NCI-H1092 treated with DMSO at 0.1 percent for 48 hours (cell line): ENCODE measurements around the gene SLC2A14.
"Not testable (repeated sequence)": the region's sequence is repeated elsewhere in the genome, so short reads cannot be mapped to it uniquely, and the experiment has no call there.

ENCODE experiments used
- DNase-seq: peaks from one replicate; lab custom pipeline; 2025; lab: John Stamatoyannopoulos, UW

SLC2A14 gene

DNA sequence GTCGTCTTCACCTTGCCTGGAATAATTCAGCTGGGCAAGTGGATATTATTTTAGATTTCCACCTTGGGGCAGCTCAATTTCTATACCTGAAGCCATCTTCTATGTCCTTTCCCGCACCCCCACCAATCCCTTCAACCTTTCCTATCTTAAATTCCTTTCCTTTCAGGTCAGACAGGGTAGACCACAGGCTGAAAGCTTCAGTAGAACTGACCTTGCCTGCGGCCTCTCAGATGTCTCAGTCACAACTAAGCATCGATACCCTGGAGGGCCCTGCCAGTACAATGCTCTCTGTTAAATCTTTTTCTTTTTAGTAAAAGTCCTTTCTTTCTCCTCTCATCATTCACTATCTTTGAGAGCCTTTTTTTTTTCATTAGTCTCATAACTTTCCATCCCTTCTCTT is 38.9 kb downstream of the SLC2A14 start:
- DNase-seq, result no peak

DNA sequence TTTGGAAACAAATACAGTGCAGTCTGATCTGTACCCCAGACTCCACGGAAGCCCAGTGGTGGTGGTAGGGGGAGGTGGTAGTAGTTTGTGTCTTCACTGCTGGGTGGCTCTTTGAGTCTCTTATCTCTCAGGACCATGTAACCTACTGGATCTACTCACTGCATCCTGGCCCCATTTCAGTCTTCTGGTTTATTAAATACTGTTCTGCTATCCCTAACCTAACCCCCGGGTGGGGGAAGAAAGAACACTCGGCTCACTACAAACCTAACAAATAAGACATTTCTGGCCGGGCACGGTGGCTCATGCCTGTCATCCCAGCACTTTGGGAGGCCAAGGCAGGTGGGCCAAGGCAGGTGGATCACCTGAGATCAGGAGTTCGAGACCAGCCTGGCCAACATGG is 39.5 kb downstream of the SLC2A14 start:
- DNase-seq, result not testable (repeated sequence)

DNA sequence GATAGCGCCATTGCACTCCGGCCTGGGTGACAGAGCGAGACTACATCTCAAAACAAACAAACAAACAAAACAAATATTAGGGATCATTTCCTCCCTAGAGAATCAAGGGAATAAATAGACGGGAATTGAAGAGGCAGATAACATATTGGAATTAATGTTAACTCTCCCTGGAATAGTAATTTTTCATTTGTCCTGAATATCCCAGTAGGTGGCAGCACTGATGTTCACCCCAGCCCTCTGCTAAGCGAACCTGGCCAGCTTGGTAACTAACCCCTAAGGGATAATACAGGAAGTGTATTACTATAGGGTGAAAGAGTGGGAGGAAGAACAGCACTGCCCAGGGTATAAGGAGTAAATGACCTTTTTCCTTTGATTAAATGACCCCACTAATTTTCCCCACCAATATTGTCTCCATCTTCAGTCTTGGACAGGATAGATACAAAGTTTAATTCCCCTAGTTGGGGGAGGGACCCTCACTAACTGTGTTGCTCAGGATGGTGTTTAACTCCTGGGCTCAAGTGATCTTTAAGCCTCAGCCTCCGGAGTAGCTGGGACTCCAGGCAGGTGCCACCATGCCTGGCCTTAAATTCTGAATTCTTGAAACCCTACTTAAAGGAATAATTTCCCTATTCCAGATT is 40.5 kb downstream of the SLC2A14 start:
- DNase-seq, result peak; percentile 0

DNA sequence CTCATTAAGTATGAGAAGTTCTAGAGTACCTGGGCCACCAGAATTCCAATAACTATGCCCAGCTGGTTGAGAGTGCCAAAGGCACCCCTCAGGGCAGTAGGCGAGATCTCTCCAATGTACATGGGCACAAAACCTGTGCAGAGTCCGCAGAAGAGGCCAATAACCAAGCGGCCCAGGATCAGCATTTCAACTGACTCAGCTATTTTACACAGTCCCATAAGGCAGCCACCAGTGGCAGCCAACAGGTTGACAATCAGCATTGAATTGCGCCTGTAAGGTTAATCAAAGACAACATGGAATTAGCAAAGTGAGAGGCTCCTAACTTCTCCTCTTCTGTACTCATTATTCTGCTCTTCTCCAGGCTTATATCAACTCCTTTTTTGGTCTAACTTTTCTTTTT is 43.0 kb downstream of the SLC2A14 start:
- DNase-seq, result not testable (repeated sequence)

DNA sequence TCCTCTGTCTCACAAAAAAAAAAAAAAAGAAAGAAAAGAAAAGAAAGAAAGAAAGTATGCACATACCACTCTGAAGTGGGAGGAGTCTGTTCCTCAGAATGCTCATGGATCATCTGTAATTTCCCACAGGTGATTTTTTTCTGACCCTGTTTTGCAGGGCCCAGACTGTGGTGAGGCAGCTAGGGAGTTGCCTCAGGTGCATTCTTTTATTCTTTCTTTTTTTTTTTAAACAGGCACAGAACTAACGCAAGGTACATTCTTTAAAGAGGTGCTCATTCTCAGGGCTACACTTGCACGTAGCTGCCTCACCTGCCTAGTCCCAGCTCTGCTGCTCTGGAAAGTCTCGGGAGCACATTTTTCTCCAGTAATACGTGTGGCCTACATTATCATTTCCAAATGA is 47.0 kb downstream of the SLC2A14 start:
- DNase-seq, result not testable (repeated sequence)

DNA sequence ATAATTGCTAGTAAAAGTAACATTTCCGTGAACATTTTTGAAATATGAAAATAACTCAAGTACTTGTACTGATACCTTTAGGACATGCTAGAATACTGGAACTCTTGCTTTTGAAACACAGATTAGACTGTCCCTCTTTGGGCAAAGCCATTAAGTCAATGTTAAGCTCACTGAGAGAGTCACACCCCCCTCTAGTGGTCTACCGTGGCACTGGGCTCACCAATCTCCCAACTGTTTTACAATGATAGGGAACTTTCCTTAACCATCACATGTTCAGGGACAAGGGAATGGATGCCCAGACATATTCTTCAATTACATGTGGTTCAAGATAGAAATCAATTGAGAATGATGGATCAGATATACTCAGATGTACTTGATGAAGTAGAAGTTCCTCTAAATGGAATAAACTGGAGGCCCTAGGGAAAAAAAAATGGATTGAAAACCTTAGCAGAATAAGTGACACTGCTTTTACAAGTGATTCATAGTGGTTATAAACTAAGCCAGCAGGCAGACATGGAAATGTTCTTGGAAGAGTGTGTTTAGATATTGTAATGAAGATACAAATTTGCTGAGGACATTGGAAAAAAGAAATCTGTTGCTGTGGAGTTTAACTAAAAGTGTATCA is 65.7 kb downstream of the SLC2A14 start:
- DNase-seq, result peak; percentile 41

DNA sequence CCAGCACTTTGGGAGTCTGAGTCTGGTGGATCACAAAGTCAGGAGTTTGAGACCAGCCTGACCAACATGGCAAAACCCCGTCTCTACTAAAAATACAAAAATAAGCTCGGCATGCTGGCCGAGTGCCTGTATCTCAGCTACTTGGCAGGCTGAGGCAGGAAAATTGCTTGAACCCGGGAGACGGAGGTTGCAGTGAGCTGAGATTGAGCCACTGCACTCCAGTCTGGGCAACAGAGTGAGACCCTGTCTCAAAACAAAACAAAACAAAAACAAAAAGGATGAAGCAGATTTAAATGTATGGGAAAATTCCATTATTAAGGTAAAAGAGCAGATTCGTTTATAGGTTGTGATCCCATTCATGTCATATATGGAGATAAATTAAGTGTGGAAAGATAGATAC is 66.4 kb downstream of the SLC2A14 start:
- DNase-seq, result not testable (repeated sequence)

DNA sequence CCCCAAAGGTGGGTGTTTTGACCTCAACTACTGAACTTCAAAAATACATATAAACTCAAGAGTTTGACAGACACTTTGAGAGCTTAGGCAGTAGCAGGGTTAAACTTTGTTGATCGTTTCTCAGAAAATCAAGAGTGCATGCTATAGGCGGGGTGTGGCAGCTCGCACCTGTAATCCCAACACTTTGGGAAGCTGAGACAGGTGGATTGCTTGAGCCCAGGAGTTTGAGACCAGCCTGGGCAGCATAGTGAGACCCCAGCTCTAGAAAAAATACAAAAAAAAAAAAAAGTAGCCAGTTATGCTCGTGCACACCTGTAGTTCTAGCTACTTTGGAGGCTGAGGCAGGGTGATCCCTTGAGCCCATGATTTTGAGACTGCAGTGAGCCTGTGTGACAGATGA is 71.3 kb downstream of the SLC2A14 start:
- no peak for DNase-seq

DNA sequence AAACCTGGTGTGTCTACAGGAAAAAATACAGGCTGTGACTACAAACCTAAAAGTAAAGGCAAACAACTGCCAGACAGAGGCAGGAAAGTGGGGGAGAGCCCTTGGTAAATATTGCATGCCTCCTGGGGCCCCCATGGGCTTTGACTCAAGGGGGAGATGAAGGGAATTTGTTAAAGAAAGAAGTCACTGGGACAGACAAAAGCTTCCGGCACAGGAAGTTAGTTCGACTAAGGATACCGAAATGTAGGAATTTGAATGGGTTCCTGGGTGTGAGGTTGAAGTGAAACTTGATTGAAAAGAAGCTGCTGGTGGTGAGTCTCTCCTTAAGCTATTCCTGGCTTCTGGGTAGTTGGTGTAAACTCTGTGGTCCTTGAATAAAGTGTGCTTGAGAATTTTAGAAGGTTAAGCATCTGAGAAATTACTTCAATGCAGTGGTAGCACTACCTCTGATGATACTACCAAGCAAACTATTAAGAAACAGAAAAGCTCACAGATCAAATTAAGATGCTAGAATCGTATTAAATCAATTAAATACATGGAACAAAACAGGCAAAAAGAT is 73.9 kb downstream of the SLC2A14 start:
- DNase-seq, result not testable (repeated sequence)

DNA sequence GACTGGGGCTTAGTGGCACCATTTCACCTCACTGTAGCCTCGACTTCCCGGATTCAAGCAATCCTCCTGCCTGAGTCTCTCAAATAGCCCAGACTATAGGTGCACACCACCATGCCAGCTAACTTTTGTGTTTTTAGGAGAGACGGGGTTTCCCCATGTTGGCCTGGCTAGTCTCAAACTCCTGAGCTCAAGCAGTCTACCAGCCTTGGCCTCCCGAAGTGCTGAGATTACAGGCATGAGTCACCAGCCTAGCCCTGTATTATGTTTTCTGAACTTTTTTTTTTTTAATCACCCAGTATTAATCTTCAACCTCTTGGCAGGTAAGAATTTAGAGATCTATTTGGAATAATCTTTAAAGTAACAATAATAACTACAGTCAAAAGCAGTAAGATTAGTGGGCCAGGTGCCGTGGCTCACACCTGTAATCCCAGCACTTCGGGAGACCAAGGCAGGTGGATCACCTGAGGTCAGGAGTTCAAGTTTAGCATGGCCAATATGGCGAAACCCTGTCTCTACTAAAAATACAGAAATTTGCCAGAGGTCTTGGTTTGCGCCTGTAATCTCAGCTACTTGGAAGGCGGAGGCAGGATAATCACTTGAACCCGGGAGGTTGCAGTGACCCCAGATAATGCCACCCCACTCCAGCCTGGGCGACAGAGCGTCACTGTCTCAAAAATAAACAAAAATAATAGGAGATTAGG is 74.9 kb downstream of the SLC2A14 start:
- DNase-seq, result no peak

DNA sequence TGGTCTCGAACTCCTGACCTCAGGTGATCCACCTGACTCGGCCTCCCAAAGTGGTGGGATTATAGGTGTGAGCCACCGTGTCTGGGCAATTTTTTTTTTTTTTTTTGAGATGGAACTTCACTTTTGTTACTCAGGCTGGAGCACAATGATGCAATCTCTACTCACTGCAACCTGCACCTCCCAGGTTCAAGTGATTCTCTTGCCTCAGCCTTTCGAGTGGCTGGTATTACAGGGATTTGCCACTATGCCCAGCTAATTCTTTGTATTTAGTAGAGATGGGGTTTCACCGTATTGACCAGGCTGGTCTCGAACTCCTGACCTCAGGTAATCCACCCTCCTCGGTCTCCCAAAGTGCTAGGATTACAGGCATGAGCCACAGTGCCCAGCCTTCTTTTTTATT is 75.4 kb downstream of the SLC2A14 start:
- not testable (repeated sequence) for DNase-seq

DNA sequence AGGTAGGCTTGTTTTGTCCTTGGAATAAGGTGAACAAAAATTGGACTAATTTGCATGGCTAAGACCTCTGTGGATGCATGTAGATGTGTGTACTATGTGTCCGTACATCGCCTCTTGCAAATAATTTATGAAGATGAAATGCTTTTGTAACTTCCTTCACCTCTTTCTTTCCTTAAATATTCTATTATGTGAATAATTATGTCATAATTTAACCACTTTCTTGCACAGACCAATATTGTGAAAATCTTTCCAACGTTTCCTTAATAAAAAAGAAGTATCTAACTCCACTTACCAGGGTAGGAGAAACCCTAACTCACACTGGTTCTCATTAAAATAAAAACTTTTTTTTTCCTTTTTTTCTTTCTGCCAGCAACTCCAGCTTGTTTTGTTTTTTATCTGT is 79.5 kb downstream of the SLC2A14 start:
- DNase-seq, result no peak

DNA sequence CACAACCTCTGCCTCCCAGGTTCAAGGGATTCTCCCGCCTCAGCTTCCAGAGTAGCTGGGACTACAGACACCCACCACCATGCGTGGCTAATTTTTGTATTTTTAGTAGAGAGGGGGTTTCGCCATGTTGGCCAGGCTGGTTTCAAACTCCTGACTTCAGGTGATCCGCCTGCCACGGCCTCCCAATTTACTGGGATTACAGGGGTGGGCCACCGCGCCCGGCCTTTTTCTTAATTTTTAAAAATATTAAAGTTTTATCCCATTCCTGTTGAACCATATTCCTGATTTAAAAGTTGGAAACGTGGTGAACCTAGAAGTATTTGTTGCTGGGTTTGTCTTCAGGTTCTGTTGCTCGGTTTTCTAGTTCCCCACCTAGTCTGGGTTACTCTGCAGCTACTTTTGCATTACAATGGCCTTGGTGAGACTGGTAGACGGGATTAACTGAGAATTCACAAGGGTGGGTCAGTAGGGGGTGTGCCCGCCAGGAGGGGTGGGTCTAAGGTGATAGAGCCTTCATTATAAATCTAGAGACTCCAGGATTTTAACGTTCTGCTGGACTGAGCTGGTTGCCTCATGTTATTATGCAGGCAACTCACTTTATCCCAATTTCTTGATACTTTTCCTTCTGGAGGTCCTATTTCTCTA is 83.7 kb downstream of the SLC2A14 start, which contains the start of gene NANOG:
Gene NANOG, plus strand, starts transcription at position 519 of the 645 bp plus-strand sequence. CDS start 213 bp downstream, outside the sequence.
- not testable (repeated sequence) for DNase-seq

DNA sequence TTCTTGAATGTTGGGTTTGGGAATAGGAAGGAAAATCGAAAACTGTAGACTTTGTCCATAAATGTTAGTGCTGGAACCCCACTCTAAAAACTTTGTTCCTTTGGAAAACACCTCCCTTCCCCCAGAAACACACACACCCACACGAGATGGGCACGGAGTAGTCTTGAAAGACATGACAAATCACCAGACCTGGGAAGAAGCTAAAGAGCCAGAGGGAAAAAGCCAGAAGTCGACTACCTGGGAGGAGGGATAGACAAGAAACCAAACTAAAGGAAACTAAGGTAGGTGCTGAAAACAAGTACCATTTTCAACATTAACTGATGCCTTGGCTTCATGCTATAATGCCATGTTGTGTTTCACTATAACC is 84.4 kb downstream of the SLC2A14 start:
- no peak for DNase-seq

DNA sequence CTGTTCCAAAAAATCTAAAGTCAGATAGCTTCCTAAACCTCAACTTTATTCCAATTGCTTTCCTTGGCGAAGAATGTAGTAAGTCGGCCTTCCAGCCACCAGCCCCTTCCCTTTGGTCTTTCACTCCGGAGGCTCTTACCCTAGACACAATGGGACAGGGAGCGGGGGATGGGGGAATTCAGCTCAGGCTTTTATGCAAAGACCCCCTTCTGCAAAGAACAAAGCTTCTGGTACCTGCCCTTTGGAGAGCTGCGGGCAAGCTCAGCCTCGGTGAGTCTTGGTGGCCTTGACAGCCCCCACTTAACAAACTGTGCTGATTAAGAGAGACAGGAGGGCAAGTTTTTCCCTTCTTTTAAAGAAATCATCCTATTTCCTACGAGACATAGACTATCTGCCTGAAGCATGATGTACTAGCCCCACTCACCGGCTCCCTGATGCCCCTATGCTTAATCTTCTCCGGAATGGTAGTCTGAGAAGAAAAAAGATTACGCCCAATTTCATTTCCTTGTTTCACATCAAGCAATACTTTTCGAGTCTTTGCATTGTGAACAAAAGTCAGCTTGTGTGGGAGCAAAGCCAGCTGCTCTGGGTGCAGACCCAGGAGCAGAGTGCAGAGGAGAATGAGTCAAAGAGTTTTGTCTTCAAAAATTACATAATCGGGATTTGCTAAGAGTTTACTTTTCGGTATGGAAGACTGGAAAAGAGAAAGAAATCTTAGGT is 85.0 kb downstream of the SLC2A14 start:
- DNase-seq, result no peak

DNA sequence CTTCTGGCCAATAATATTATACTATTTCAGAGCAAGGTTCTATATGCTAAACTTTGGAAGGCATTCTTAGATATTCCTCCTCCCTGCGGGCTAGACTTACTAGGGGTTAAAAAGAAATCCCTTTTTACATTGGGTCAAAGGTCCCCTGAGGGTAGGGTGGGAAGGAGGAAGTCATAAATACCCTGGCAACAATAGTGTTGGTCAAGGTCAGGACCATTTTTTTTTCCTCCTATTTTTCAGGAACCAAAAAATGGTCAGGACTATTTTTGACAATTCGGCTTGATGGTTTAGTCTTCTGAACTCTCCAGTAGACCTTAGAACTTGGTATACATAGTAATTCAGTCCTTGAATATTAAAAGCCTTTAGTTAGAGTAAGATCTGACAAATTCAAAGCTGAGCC is 88.0 kb downstream of the SLC2A14 start:
- no peak for DNase-seq

DNA sequence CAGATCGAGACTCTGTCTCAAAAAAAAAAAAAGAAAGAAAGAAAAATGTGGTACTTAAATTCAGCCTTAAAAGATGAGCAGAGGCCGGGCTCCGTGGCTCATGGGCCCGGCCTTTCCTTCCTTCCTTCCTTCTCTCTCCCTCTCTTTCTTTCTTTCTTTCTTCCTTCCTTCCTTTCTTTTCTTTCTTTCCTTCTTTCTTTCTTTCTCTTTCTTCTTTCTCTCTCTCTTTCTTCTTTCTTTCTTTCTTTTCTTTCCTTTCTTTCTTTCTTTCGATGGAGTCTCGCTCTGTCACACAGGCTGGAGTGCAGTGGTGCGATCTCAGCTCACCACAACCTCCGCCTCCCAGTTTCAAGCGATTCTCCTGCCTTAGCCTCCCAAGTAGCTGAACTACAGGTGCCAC is 89.3 kb downstream of the SLC2A14 start:
- DNase-seq, result not testable (repeated sequence)

DNA sequence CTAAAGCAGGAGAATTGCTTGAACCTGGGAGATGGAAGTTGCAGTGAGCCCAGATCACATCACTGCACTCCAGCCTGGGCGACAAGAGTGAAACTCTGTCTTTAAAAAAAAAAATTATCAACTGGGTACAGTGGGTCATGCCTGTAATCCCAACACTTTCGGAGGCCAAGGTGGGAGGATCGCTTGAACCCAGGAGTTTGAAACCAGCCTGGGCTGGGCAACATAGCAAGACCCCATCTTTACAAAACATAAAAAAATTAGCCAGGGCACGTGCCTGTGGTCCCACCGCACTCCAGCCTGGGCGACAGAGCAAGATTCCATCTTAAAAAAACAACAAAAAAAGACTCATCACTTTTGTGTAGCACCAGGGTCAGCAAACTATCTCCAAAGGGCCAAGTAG is 90.7 kb downstream of the SLC2A14 start:
- no peak for DNase-seq

DNA sequence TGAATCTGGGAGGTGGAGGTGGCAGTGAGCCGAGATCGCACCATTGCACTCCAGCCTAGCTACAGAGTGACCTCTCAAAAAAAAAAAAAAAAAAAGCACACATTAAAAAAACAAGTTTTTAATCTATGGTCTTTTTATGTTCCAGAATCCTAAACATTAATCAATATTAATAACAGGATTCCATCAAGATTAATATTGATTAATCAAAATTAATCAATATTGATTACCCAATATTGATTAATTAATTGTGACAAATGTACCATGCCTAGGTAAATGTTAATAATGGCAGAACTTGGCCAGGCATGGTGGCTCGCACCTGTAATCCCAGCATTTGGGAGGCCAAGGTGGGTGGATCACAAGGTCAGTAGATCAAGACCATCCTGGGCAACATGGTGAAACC is 91.4 kb downstream of the SLC2A14 start:
- DNase-seq, result no peak

DNA sequence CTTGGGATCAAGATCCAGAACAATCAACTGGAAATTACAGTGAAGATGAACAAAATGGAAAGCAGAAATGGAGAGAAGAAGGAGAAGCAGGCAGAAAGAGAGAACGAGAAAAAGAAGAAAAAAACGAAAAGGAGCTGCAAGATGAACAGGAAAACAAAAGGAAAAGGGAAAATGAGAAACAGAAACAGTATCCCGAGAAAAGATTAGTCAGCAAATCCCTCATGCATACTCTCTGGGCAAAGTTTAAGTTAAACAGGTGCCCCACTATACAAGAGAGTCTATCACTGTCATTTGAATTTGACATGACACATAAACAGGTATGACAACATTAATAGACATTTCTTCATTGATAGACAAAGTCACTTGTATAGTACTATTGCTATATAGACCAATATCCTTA is 102.7 kb downstream of the SLC2A14 start:
- DNase-seq, result no peak
